ENCODE data around the gene TTC39C.

TTC39C gene

DNA sequence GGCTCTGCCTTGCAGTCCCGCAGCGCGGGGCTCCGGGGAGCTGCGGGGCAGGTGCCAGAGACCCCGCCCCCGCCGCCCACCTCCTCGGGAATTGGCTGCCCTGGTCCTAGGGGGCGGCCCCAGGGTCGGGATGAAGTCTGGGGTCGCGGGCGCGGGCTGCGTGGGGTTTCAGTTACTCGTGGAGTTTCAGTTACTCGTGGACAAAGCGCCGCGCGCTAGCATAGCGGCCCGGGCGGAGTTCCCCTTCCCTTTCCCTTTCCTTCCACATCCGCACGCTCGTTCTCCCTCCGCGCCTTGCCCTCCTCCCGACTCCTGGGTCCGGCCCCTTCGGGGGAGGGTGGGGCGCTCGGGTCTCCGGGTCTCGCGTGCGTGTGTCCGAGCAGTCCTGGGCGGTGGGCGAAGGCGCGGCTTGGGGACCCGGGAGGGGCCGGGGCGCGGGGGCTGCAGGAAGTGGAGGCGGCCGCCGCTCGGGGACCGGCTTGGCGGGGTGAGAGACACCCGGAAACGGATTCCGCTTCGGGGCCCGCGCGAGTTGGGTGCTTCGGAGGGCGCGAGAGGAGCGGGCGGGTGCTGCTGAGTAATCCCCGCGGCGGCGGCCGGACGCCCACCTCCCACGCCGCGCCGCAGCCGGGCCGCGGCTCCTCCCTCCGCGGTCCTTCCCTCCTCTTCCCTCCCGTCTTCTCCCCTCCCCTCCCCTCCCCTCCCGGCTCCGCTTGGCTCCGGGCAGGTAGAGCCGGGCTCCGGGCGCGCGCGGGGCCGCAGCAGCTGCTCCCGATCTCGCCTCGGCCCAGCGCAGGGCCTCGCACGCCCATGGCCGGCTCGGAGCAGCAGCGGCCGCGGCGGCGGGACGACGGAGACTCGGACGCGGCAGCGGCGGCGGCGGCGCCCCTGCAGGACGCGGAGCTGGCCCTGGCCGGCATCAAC lies at the start of gene TTC39C:
Gene TTC39C (plus strand): TSS at position 693 of the 924 bp plus-strand sequence. CDS start 118 bp downstream, at position 811.
- peak; percentile 59 to 77 (median 66) for DNase-seq

DNA sequence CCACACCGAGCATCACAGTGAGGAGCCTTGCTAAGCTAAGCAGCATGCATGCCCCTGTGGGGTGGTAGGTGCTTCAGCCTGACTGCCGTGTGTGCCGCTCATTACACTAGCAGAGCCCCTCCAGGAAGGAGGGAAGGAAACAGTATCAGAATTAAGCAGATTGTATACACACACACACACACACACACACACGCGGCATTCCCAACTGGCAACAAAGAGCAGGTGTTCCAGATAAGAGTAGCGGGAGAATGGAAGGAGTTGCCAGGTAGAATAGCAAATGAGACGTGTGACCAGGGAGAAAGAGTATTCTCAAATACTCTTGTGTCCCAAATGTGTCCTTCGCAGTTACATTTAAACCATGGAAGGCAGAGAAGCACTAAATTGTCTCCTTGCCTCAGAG lies 47.6 kb upstream of the TTC39C start:
- no peak for DNase-seq

DNA sequence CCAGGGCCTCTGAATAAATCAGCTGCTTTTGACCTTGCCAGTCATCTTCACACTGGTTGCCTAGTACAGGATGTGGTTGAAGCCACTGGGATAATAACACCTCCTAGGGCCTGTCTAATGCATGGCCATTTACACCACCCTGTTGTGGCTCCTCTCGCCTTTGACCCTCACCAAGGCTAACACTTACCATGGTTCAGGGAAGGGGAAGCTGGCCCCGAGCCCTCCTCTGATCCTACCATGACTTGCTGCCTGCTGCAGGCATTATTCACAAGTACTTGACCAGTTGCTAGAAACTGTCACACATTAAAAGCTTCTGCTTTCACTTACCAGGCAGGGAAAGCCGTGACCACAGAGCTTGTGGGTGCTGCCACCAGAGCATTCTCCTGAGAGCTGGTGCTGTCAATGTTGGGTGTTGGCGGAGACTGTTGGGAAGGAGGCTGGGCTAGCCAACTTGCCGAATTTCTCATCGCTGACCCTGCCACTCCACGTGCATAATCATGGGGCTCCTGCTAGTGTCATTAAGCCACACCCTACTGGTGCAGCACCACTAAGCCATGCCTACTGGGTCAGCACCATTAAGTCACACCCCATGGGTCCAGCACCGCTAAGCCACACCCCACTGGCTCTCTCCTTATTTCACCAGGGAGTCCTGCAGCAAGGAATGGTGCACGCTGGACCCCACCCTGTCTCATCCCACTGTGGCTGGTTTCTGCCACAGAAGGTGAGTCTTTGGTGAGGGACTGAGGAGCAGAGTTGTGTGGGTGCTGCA lies 47.0 kb upstream of the TTC39C start:
- DNase-seq = no peak

DNA sequence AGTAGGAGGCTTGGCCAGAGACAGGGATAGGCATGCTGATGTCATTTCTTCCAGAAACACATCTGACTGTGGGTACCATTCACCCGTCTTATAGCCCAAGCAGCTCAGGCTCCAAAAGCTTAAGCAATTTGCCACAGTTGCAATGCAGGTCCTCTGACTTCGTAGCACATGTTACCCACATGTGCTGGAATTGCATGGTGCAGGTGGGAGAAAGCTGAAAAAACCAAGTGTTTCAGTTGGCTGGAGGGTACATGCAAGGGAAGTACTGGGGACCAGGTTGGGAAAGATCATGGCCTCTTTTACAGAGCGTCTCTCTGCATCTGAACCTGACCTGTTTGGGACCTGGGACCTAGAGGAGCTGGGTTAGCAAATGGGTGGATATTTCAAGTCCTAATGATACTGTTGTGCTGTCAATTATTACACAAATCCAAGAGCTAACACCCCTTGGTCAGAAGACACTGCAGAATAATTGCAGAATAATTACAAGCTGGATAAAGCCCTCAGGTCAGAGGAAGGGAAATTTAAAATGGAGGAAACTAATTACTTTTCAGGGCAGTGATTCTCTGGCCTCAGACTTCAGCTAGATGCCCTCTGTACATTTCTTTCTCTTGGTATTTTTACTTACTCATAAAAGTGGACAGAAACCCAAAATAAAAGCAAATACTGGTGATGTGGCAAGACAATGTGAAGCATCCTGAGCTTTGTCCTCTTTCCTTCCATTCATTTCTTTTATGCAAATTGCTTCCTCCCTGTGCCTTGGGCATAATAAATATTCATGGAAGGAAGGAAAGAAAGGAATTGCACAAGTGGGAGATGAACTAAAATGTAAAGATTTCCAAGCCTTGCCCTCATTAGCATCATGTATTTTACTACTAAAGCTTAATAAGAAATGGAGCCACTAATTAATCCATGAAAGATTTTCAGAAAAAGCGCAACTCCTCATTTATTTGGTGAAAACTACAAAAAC lies 45.6 kb upstream of the TTC39C start:
- DNase-seq = no peak

DNA sequence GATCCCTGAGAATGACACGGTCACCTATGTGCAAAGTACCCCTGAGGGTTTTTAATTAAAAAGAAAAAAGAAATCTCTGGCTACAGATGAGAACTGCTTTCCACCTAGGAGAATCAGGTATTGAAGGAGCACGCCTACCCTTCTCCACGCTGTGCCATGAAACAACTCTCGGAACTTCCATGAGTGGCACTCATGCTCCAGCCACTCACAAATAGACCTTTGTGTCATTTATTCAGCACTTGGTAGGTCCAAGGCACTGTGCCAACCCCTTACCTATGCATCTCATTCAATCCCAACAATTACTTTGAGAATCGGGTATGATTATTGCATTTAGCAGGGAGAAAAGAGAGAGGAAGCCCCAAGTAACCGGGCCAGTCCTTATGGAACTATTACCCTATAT lies 44.9 kb upstream of the TTC39C start:
- no peak for DNase-seq

DNA sequence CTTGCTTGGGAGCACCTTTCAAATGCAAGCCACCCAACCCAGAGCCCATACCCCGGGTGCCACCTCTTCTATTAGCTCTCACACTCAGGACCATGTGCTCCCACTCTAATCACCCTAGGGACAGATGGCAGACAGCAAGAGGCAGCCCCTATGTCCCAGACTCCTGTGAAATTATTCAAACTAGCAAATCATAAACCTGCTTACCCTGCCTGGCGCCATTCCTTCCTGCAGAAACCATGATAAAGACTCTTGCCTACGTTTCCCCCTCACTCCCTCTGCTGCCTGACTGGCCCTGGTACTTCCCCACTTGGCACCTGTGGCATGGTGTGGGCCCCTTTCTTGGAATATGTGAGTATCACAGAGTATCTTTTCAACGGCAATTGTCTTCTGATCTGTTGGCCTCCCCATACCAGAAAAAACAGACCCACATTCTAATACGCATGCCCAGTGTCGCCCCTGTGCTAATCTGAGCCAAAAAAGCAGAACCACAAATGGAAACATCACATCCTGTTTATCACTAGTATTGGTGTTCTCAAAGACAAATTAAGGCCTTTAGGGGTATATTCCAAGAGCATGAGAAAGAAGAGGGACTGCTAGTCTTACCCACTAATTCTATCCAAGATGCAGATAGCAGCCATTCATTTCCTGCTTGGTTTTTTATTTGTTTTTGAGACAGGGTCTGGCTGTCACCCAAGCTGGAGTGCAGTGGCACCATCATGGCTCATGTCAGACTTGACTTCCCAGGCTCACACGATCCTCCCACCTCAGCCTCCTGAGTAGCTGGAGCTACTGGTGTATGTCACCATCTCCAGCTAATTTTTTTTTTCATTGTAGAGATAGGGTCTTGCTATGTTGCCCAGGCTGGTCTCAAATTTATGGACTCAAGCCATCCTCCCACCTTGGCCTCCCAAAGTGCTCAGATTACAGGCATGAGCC lies 44.1 kb upstream of the TTC39C start:
- peak in 5 of 6 experiments; percentile 44 to 81 (median 70) for DNase-seq

DNA sequence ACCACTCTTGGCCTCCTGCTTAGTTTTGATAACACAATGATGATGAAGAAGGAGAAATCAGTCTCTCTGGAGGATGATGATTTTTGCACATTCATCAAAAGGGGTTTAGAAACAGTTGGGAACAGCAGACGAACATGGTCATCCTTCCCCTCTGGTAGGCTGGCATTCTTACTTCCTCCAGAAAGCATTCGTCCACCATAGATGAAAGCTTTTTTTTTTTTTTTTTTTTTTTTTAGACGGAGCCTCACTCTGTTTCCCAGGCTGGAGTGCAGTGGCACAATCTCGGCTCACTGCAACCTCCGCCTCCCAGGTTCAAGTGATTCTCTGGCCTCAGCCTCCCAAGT lies 43.5 kb upstream of the TTC39C start:
- no peak for DNase-seq

DNA sequence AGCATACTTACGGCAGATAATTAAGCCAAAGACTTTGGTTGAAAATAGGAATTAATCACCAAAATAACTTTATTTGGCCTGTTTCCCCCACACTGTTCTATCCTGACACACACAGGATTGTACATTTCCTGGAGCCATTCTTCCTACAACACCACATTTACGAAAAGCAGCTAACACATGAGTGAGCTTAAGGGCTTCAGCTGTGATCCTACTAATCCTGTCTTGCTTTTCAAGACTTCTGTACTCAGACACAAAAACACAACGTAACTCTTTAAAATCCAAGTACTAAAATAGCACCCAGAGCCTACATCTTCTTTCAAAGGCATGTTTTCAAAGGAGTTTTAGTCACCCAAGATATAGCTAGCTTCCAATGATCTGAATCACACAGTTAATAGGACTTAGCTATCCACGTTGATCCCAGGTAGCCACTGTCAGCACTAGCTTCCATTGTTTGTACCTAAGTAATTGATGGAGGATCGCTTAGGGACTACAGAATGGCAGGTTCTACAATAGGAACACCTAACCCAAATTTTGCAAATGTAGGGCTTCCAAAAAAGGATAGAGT lies 42.8 kb upstream of the TTC39C start:
- no peak for DNase-seq

DNA sequence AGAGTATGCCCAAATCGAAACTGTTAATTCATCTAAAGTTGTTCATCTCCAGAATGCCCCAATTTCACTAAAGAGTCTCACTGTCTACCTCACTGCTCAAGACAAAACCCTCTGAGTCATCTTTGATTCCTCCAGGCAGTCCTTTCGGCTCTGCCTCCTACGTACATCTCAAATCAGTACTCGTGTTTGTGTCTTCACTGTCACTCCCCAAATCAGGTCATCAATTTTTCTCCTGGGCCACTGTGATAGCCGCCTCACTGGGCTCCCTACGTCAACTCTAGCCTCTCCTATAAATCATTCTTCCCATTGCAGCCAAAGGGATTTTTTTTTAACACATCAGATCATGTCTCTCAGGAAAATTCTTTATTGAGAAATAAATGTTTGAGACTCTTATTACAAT lies 42.1 kb upstream of the TTC39C start:
- no peak for DNase-seq

DNA sequence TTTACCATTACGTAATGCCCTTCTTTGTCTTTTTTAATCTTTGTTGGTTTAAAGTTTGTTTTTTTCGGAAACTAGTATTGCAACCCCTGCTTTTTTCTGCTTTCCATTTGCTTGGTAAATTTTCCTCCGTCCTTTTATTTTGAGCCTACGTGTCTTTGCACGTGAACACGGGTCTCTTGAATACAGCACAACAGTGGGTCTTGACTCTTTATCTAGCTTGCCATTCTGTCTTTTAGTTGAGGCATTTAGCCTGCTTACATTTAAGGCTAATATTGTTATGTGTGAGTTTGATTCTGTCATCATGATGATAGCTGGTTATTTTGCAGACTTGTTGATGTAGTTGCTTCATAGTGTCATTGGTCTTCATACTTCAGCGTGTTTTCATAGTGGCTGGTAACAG lies 37.5 kb upstream of the TTC39C start:
- no peak for DNase-seq

DNA sequence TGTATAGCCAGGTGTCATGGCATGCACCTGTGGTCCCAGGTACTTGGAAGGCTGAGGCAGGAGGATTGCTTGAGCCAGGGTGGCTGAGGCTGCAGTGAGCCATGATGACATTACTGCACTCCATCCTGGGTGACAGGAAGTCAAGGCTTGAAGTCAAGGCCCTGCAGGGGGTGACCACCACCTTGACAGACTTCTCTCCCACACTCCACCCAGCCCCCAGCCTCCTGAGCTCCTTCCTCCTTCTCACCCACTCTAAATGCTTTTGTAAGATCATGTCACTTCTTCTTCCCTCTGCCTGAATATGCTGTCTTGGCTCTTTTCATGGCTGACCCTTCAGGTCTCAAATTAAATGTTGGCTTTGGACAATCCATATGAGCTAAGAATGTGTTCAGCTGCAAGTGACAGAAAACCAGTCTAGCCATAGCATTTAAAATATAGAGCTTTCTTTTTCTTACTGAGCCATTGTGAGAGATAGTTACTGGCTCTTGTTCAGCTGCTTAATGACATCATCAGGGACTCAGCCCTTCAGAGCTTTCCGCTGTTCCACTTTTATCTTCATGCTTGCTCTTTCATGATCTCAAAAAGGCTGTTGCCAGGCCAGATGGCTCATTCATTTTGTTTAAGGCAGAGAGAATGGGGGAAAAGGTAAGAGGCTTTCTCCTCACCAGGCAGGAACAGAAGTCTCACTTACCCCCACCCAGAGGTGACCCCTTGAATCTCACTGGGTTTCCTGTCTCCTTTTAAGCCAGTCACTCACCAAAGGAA lies 36.7 kb upstream of the TTC39C start:
- peak in 4 of 6 experiments; percentile 18 to 70 (median 64) for DNase-seq

DNA sequence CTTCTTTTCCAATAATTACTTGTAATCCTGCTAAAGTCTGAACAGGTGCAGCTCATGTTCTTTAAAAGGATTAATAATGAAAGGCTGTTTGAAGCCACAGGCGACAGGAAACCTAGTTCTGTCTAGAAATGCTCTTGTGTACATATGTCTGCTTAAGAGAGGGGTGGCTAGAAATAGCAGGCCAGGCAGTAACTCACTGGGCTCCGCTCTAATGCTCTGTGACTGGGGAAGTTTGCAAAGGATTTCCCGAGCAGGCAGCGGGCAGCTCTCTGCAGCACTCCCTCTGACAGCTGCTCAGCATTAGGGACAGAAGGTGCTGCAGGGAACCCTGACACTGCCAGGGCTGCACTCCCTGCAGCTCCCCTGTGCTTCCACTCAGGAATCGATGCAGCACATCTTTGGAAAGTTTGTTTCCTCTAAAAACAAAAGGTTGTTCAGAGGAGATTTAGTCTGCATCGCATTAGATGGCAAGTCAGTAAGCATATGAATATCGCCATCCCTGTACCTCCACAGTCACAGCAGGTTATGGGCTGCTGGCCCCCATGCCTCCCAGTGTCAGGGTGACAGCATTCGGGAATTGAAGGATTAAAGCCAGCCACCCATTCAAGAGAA lies 33.1 kb upstream of the TTC39C start:
- DNase-seq = no peak

DNA sequence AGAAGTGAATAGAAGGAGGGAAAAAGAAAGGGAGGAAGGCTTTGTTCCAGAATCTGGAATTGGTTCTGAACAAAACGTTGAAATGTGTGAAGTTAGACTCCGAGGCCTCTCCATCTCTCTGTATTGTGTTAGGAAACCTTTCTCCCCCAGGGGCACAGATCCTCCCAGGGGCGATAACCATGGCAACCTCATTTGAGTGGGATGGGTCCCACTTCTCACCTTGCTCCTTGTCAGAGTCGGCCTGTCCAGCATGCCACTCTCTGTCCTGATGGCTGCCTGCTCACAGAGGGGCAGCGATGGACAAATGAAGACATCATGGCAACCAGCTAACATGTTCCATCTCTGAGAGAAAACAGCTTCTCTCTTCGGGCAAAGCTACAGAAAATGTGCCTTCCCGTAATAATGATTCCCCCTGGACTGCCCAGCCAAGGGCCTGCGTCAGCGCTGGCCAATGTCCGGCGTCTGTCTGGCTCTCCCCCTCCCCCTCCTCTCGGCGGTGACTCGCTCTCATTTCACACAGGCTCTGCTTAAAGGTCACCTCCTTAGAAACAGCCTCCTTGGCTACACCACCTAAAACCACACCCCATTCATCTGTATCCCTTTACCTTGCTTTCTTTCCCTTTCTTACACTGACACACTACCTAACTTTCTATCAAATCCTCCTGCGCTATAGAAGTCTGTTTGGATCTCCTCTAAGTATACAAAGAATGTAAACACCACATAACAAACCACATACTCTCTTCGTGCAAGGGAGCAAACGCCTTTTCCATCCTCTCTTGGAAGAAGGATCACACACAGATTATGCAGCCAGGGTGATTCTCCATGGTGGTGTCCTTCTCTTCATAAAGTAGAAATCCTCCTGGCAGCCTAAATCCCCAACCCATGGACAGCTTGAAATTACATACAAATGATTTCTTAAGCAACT lies 32.1 kb upstream of the TTC39C start:
- DNase-seq = no peak

DNA sequence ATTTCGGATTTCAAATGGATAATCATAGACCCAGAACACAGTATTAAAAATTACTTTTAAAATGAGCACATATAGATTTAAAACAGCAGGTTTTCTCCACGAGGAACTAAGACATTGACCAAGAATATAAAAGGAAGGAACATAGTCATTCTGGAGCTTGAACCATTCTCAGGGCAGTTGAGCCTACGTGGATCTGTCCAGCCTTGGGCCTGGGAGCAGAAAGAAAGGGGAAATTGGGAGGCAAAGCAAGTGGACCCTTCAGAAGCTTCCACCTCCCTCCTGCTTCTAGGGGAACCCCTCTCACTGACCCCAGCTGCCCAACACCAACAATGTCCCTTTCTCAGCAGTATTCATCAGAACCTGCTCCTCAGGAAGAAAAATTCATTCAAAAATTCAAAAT lies 31.4 kb upstream of the TTC39C start:
- no peak for DNase-seq

DNA sequence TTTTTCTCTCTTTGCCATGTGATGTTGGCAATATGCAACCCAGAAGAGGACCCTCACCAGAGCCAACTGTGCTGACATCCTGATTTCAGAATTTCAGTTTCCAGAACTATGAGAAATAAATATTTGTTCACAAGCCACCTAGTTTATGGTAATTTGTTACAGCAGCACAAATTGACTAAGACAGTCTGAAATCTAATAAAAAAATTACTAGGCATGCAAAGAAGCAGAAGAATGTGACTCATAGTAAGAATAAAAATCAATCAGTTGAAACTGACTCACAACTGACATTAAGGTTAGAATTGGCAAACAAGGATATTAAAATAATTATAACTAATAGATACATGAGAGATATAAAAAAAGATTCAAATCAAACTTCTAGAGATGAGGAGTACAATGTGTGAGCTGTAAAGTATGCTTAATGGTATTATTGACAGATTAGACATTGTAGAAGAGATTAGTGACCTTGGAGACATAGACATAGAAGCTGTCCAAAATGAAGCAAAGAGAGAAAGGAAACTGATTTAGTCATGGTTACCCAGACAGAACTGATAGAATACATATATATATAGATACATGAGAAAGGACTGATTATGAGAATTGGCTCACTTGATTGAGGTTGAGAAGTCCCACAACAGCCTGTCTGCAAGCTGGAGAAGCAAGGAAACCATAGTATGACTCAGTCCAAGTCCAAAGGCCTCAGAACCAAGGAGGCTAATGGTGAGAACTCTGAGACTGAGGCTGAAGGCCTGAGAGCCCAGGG lies 27.8 kb upstream of the TTC39C start:
- DNase-seq = no peak

DNA sequence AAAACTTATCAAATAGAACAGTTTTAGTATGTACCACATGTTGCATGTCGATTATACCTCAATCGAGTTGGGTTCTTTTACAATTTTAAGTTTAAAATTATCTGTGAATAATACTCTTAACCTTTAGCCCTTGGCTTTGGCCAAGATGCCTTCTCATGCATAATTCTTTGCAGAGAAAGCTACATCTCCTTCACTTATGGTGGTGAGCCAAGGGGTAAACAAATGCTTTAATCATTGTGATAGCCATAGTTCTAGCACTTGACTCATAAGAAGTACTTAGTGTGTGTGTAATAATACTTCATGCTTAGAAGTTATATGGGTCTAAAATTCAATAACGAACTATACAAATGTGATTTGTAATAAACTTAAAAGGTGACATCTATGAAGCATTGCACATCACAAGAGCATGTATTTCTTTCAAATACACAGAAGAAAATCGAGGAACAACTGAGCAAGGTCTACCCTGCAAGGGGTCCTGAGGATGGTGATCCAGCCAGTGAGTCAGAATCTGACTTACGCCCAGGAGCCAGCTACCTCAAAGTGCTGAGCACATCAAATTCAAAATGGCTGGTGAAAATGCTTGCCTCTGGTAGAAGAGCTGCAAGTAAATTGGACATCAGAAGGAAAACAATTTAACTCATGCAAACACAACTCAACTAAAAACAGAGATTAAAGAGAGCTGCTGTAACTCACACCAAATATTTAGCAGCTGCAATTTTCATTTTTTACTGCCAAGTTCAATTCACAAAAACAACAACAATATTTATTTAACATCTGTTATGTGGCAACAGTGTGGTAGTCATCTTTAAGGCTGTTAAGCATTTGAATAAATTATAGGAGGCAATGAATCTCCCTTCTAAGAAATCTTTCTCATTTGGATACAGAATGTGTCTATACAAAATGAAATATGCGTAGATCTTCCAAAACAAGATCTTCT lies 23.8 kb upstream of the TTC39C start:
- DNase-seq = no peak

Data from stimulated activated naive CD4-positive, alpha-beta T cell (primary cell).